ENCODE results near the gene FALEC. TPM values are rescaled to one million over a fixed set of nuclear protein-coding genes. Genes with fewer than 3 reads are reported as not detected.

Gene FALEC
- total and polyA plus RNA-seq, 9 of the 15 experiments (the other 6 are each of a cell fraction or from before 2014, with no cell fraction given), result 0.15 to 1.8 (median 0.53) TPM; not detected in 5

GRCh38 chr1:150549496-150550221 lies 34.1 kb downstream of the FALEC start (continued):
- TF ChIP-seq ZBTB40 (IDR thresholded peaks at IDR 0.05) (peak; percentile 37; the same call in 1 of the 2 replicates), ZBTB40 (CRISPR knock-in tag; IDR thresholded peaks at IDR 0.05) (no peak), SMARCE1 (IDR thresholded peaks at IDR 0.05) (no peak), PHB (CRISPR knock-in tag; IDR thresholded peaks at IDR 0.05) (peak; percentile 70; the same call in 1 of the 2 replicates), NR2C2 (CRISPR knock-in tag; IDR thresholded peaks at IDR 0.05) (no peak; the same call in 1 of the 2 replicates), NR2C2 (tag; IDR thresholded peaks at IDR 0.05) (peak; percentile 67; the same call in 1 of the 2 replicates), EP300 (IDR thresholded peaks at IDR 0.05; ENCODE audit: low read length) (no peak), ZNF639 (CRISPR knock-in tag; conservative IDR thresholded peaks at IDR 0.05 in 1 of 2, IDR thresholded peaks at IDR 0.05 in 1 of 2) (no peak), NFE2L1 (tag; IDR thresholded peaks at IDR 0.05; ENCODE audit: borderline replicate concordance, low read depth) (no peak), ATF2 (CRISPR knock-in tag; IDR thresholded peaks at IDR 0.05) (no peak), ZNF134 (CRISPR knock-in tag; conservative IDR thresholded peaks at IDR 0.05) (no peak)

All from K562 (cell line).